Progenitor cell of endocrine pancreas (in vitro differentiated cells): Measurements from ENCODE around the gene GABBR2. TPM values are rescaled to one million over a fixed set of nuclear protein-coding genes. Genes with fewer than 3 reads are reported as not detected.

Experiments used
- DNase-seq: peaks from one replicate; pipeline ENCODE4 v3.0.0; 2021; ENCODE audit warnings: low spot score; ENCODE audit not compliant: unreplicated experiment
- H3K27ac Mint-ChIP-seq: 2 replicates; pipeline ENCODE4 v1.8.0; 2021; ENCODE audit warnings: mild to moderate bottlenecking, moderate library complexity, mixed read lengths
- H3K27me3 Mint-ChIP-seq: 2 replicates; pipeline ENCODE4 v1.8.0; 2021; ENCODE audit warnings: mixed read lengths
- H3K36me3 Mint-ChIP-seq: 2 replicates; pipeline ENCODE4 v1.8.0; 2022; ENCODE audit warnings: mixed read lengths; ENCODE audit not compliant: insufficient read depth
- H3K4me1 Mint-ChIP-seq: 2 replicates; pipeline ENCODE4 v1.8.0; 2021; ENCODE audit warnings: low read depth, mixed read lengths
- H3K4me3 Mint-ChIP-seq: 2 replicates; pipeline ENCODE4 v1.8.0; 2021; ENCODE audit warnings: low read depth, mild to moderate bottlenecking, moderate library complexity, mixed read lengths
- H3K9me3 Mint-ChIP-seq: 2 replicates; pipeline ENCODE4 v1.8.0; 2021; ENCODE audit warnings: low read depth, mixed read lengths
- CTCF ChIP-seq: fragments of 200-600 bp; sonication (generic); IDR thresholded peaks from one replicate; pipeline ENCODE4 v1.5.0; 2021; ENCODE audit warnings: antibody characterized with exemption, mild to moderate bottlenecking; ENCODE audit not compliant: unreplicated experiment
- total RNA-seq: library from RNA; stranded (reverse); gene quantifications from 2 replicates; pipeline ENCODE4 v1.2.1, GENCODE V29; 2021

Gene GABBR2
- total RNA-seq, 1 donor from 2014 or later: 0.84 TPM

GRCh38 chr9:98370300-98370975, 338.3 kb downstream of the GABBR2 start:
- no peak for TF ChIP-seq CTCF
- H3K27me3 Mint-ChIP-seq: no peaks in the 10 kb centered on the region
- no peak overlapping the region for H3K27ac Mint-ChIP-seq

GRCh38 chr9:98369896-98370295, 338.8 kb downstream of the GABBR2 start:
- Mint-ChIP-seq H3K27ac (no peak overlapping the region), H3K36me3 (no peaks in the 10 kb centered on the region), H3K4me1 (peaks cover 9% of the 10 kb centered on the region), H3K27me3 (no peaks in the 10 kb centered on the region), H3K9me3 (peaks cover 4% of the 10 kb centered on the region), H3K4me3 (no peak overlapping the region)
- no peak for TF ChIP-seq CTCF
- DNase-seq: no peak

More at GRCh38 chr9:98370300-98370975, 338.3 kb downstream of the GABBR2 start:
- Mint-ChIP-seq H3K36me3 (no peaks in the 10 kb centered on the region), H3K4me3 (no peak overlapping the region), H3K9me3 (no peaks in the 10 kb centered on the region), H3K4me1 (peaks cover 13% of the 10 kb centered on the region)
- no peak for DNase-seq

GRCh38 chr9:98369471-98369870, 339.3 kb downstream of the GABBR2 start:
- peaks cover 5% of the 10 kb centered on the region for H3K9me3 Mint-ChIP-seq
- peaks cover 6% of the 10 kb centered on the region for H3K4me1 Mint-ChIP-seq
- peak overlapping the region; percentile 73 for H3K27ac Mint-ChIP-seq
- H3K36me3 Mint-ChIP-seq: no peaks in the 10 kb centered on the region
- H3K27me3 Mint-ChIP-seq: no peaks in the 10 kb centered on the region
- no peak for DNase-seq
- no peak for TF ChIP-seq CTCF
- H3K4me3 Mint-ChIP-seq: no peak overlapping the region

- TF ChIP-seq CTCF: no peak
- Mint-ChIP-seq H3K36me3 (no peaks in the 10 kb centered on the region), H3K4me1 (peaks cover 3% of the 10 kb centered on the region), H3K27ac (peak overlapping the region; percentile 73), H3K27me3 (no peaks in the 10 kb centered on the region), H3K9me3 (peaks cover 5% of the 10 kb centered on the region), H3K4me3 (no peak overlapping the region)
- no peak for DNase-seq
These were observed 339.7 kb downstream of the GABBR2 start for GRCh38 chr9:98369066-98369425.

GRCh38 chr9:98368366-98369065, 340.2 kb downstream of the GABBR2 start:
- H3K4me3 Mint-ChIP-seq: no peak overlapping the region
- no peak overlapping the region for H3K27ac Mint-ChIP-seq
- no peak for DNase-seq
- H3K36me3 Mint-ChIP-seq: no peaks in the 10 kb centered on the region
- no peaks in the 10 kb centered on the region for H3K27me3 Mint-ChIP-seq
- H3K9me3 Mint-ChIP-seq: peaks cover 5% of the 10 kb centered on the region
- TF ChIP-seq CTCF: no peak
- peaks cover 3% of the 10 kb centered on the region for H3K4me1 Mint-ChIP-seq
